ENCODE results near the gene PRR22.

PRR22 gene

DNA sequence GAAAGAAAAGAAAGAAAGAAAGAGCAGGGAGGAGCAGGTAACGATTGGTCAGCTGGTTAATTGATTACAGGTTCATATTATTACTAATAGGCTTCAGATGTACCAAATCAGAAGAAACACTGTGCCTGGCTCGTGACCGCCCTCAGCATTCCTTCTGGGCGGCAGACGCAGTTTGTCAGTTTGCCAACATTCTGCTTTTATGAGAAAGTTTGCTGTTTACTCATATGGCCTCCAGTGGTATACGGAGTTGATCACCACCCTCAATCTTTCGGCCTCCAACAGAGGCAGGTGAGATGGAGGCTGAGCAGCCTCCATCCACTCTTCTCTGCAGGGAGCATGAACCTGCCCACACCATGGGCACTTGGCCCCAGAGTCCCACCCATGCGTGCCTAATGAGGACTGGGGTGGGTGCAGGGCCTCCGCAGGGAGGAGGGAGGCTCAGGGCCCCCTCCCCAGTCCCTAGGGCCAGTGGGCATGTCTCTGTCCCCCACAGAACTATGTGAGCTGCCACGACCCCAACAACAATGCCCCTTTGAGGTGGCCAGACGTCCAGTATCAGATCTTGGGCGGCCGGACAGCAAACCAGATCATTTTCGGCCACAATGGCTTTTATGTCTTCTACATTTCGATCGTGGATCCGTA, 8.8 kb downstream of the PRR22 start:
- H3K79me1 ChIP-seq (ENCODE audit: low read depth, low read length) = no peaks in the 10 kb centered on the region
- H4K91ac ChIP-seq (ENCODE audit: low read depth, low read length, poor library complexity) = peak overlapping the region; percentile 53
- H3K9me3 ChIP-seq (replicated peaks in 1 of 2; ENCODE audit: control insufficient read depth in 2 of 2, insufficient read depth in 1 of 2, low read depth in 1 of 2, low read length in 2 of 2) = no peaks in the 10 kb centered on the region
- no peak for DNase-seq (ENCODE audit: low spot score)
- peak overlapping the region; percentile 81 for H2AK5ac ChIP-seq (ENCODE audit: low read depth, low read length)
- H3K23ac ChIP-seq (ENCODE audit: low read depth, low read length, poor library complexity) = no peak overlapping the region
- H3K14ac ChIP-seq (ENCODE audit: low read length) = peak overlapping the region; percentile 89
- H3K4me2 ChIP-seq (ENCODE audit: insufficient read depth, low read length, poor library complexity, severe bottlenecking) = no peak overlapping the region
- H3K9ac ChIP-seq (ENCODE audit: low read depth, low read length, poor library complexity) = no peak overlapping the region
- H3K18ac ChIP-seq (ENCODE audit: low read length) = peak overlapping the region; percentile 71
- no peak overlapping the region for H2BK5ac ChIP-seq (ENCODE audit: low read length)
- H2BK12ac ChIP-seq (ENCODE audit: low read length) = peak overlapping the region; percentile 41
- H3K4me3 ChIP-seq (ENCODE audit: low read length in 2 of 2) = no peak overlapping the region
- no peak overlapping the region for H3K27ac ChIP-seq (replicated peaks; ENCODE audit: low read length)
- H3K36me3 ChIP-seq (replicated peaks in 1 of 2; ENCODE audit: control insufficient read depth in 2 of 2, insufficient read depth in 2 of 2, low read length in 2 of 2) = no peaks in the 10 kb centered on the region
- H2BK120ac ChIP-seq (ENCODE audit: low read depth, low read length) = no peak overlapping the region
- no CpG with 5 or more reads among the region's 17 CpGs for WGBS, 2 donors (ENCODE audit: extremely low coverage in 2 of 2, insufficient read length in 2 of 2, insufficient replicate concordance in 1 of 2)
- peak overlapping the region; percentile 58 for H2BK15ac ChIP-seq (ENCODE audit: low read length)
- no peak overlapping the region for H3K4ac ChIP-seq (ENCODE audit: low read length)
- no peaks in the 10 kb centered on the region for H3K27me3 ChIP-seq (ENCODE audit: control insufficient read depth in 3 of 3, insufficient read depth in 3 of 3, low read depth in 1 of 3, low read length in 3 of 3)
- no peaks in the 10 kb centered on the region for H3K4me1 ChIP-seq (ENCODE audit: control insufficient read depth in 2 of 2, insufficient read depth in 1 of 2, low read depth in 1 of 2, low read length in 2 of 2)
- H2AFZ ChIP-seq (ENCODE audit: low read length) = peak overlapping the region; percentile 53
- peak overlapping the region; percentile 17 for H4K8ac ChIP-seq (ENCODE audit: low read depth, low read length)

GRCh38 chr19:5774921-5775320, 9.6 kb downstream of the PRR22 start:
- Histone ChIP-seq H3K4me3 (ENCODE audit: low read length in 2 of 2) (no peak overlapping the region), H3K18ac (ENCODE audit: low read length) (no peak overlapping the region), H2BK5ac (ENCODE audit: low read length) (no peak overlapping the region), H2BK12ac (ENCODE audit: low read length) (no peak overlapping the region), H3K27ac (replicated peaks; ENCODE audit: low read length) (no peak overlapping the region), H4K91ac (ENCODE audit: low read depth, low read length, poor library complexity) (no peak overlapping the region), H3K23ac (ENCODE audit: low read depth, low read length, poor library complexity) (no peak overlapping the region), H3K27me3 (ENCODE audit: control insufficient read depth in 3 of 3, insufficient read depth in 3 of 3, low read depth in 1 of 3, low read length in 3 of 3) (no peaks in the 10 kb centered on the region), H2AK5ac (ENCODE audit: low read depth, low read length) (no peak overlapping the region), H4K8ac (ENCODE audit: low read depth, low read length) (no peak overlapping the region), H3K9ac (ENCODE audit: low read depth, low read length, poor library complexity) (no peak overlapping the region), H3K36me3 (replicated peaks in 1 of 2; ENCODE audit: control insufficient read depth in 2 of 2, insufficient read depth in 2 of 2, low read length in 2 of 2) (no peaks in the 10 kb centered on the region), H3K4ac (ENCODE audit: low read length) (no peak overlapping the region), H3K9me3 (replicated peaks in 1 of 2; ENCODE audit: control insufficient read depth in 2 of 2, insufficient read depth in 1 of 2, low read depth in 1 of 2, low read length in 2 of 2) (no peaks in the 10 kb centered on the region), H3K14ac (ENCODE audit: low read length) (no peak overlapping the region), H2BK120ac (ENCODE audit: low read depth, low read length) (peak overlapping the region; percentile 41), H3K4me1 (ENCODE audit: control insufficient read depth in 2 of 2, insufficient read depth in 1 of 2, low read depth in 1 of 2, low read length in 2 of 2) (no peaks in the 10 kb centered on the region), H3K4me2 (ENCODE audit: insufficient read depth, low read length, poor library complexity, severe bottlenecking) (no peak overlapping the region), H2BK15ac (ENCODE audit: low read length) (no peak overlapping the region), H2AFZ (ENCODE audit: low read length) (peak overlapping the region; percentile 49), H3K79me1 (ENCODE audit: low read depth, low read length) (no peaks in the 10 kb centered on the region)
- WGBS, 2 donors (ENCODE audit: extremely low coverage in 2 of 2, insufficient read length in 2 of 2, insufficient replicate concordance in 1 of 2) = no CpG with 5 or more reads among the region's 8 CpGs
- no peak for DNase-seq (ENCODE audit: low spot score)

DNA sequence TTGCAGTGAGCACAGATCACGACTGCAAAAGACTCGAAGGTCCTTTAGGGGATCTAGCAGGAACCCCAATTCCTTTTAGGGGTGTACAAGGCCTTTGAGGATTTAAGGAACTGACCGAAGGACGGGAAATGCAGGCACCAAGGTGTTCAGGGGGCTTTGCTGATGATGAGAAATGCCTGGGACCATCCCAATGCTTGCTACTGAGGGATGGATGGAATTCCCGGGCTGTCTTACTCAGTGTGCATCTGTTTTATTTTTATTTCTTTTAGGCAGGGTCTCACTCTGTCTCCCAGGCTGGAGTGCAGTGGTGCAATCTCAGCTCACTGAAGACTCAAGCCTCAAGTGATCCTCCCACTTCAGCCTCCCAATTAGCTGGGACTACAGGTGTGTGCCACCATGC, 11.3 kb downstream of the PRR22 start:
- H3K4me2 ChIP-seq (ENCODE audit: insufficient read depth, low read length, poor library complexity, severe bottlenecking) = no peak overlapping the region
- no peak overlapping the region for H2BK120ac ChIP-seq (ENCODE audit: low read depth, low read length)
- H3K9ac ChIP-seq (ENCODE audit: low read depth, low read length, poor library complexity) = no peak overlapping the region
- DNase-seq (ENCODE audit: low spot score) = no peak
- WGBS, 2 donors (ENCODE audit: extremely low coverage in 2 of 2, insufficient read length in 2 of 2, insufficient replicate concordance in 1 of 2) = no CpG with 5 or more reads among the region's 5 CpGs
- H3K27ac ChIP-seq (replicated peaks; ENCODE audit: low read length) = no peak overlapping the region
- H3K4me3 ChIP-seq (ENCODE audit: low read length in 2 of 2) = no peak overlapping the region
- peak overlapping the region; percentile 46 for H2AFZ ChIP-seq (ENCODE audit: low read length)
- no peak overlapping the region for H2BK15ac ChIP-seq (ENCODE audit: low read length)
- H3K4ac ChIP-seq (ENCODE audit: low read length) = no peak overlapping the region
- peak overlapping the region; percentile 71 for H2BK5ac ChIP-seq (ENCODE audit: low read length)
- no peak overlapping the region for H3K18ac ChIP-seq (ENCODE audit: low read length)
- H3K79me1 ChIP-seq (ENCODE audit: low read depth, low read length) = no peaks in the 10 kb centered on the region
- H2AK5ac ChIP-seq (ENCODE audit: low read depth, low read length) = no peak overlapping the region
- H3K4me1 ChIP-seq (ENCODE audit: control insufficient read depth in 2 of 2, insufficient read depth in 1 of 2, low read depth in 1 of 2, low read length in 2 of 2) = no peaks in the 10 kb centered on the region
- H2BK12ac ChIP-seq (ENCODE audit: low read length) = no peak overlapping the region
- H3K23ac ChIP-seq (ENCODE audit: low read depth, low read length, poor library complexity) = no peak overlapping the region
- no peak overlapping the region for H3K14ac ChIP-seq (ENCODE audit: low read length)
- no peak overlapping the region for H4K91ac ChIP-seq (ENCODE audit: low read depth, low read length, poor library complexity)
- no peaks in the 10 kb centered on the region for H3K9me3 ChIP-seq (replicated peaks in 1 of 2; ENCODE audit: control insufficient read depth in 2 of 2, insufficient read depth in 1 of 2, low read depth in 1 of 2, low read length in 2 of 2)
- no peaks in the 10 kb centered on the region for H3K27me3 ChIP-seq (ENCODE audit: control insufficient read depth in 3 of 3, insufficient read depth in 3 of 3, low read depth in 1 of 3, low read length in 3 of 3)
- no peaks in the 10 kb centered on the region for H3K36me3 ChIP-seq (replicated peaks in 1 of 2; ENCODE audit: control insufficient read depth in 2 of 2, insufficient read depth in 2 of 2, low read length in 2 of 2)
- no peak overlapping the region for H4K8ac ChIP-seq (ENCODE audit: low read depth, low read length)

DNA sequence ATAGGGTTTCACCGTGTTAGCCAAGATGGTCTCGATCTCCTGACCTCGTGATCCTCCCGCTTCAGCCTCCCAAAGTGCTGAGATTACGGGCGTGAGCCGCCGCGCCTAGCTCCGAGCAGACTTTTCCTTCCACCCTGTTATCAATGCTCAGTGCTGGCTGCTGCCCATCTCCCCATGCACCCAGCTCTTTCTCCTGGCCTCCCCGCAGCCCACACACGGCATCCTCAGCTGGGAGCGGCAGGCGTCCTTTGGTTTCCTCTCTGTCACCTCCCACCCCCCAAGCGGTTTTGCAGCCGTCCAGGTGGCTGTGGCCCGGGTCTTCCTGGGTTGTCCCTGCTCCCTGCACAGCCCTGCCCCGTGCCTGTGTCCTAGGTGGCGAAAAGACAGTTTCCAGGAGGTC, 12.1 kb downstream of the PRR22 start:
- H3K18ac ChIP-seq (ENCODE audit: low read length) = peak overlapping the region; percentile 57
- peak overlapping the region; percentile 84 for H2AK5ac ChIP-seq (ENCODE audit: low read depth, low read length)
- peak overlapping the region; percentile 75 for H2BK15ac ChIP-seq (ENCODE audit: low read length)
- no CpG with 5 or more reads among the region's 19 CpGs for WGBS, 2 donors (ENCODE audit: extremely low coverage in 2 of 2, insufficient read length in 2 of 2, insufficient replicate concordance in 1 of 2)
- H3K4me1 ChIP-seq (ENCODE audit: control insufficient read depth in 2 of 2, insufficient read depth in 1 of 2, low read depth in 1 of 2, low read length in 2 of 2) = no peaks in the 10 kb centered on the region
- H2BK12ac ChIP-seq (ENCODE audit: low read length) = peak overlapping the region; percentile 73
- H2BK5ac ChIP-seq (ENCODE audit: low read length) = peak overlapping the region; percentile 71
- no peaks in the 10 kb centered on the region for H3K9me3 ChIP-seq (replicated peaks in 1 of 2; ENCODE audit: control insufficient read depth in 2 of 2, insufficient read depth in 1 of 2, low read depth in 1 of 2, low read length in 2 of 2)
- H3K14ac ChIP-seq (ENCODE audit: low read length) = peak overlapping the region; percentile 82
- H4K8ac ChIP-seq (ENCODE audit: low read depth, low read length) = peak overlapping the region; percentile 96
- peak overlapping the region; percentile 11 for H3K4ac ChIP-seq (ENCODE audit: low read length)
- no peak overlapping the region for H3K27ac ChIP-seq (replicated peaks; ENCODE audit: low read length)
- H3K4me3 ChIP-seq (ENCODE audit: low read length in 2 of 2) = no peak overlapping the region
- H3K79me1 ChIP-seq (ENCODE audit: low read depth, low read length) = no peaks in the 10 kb centered on the region
- H2BK120ac ChIP-seq (ENCODE audit: low read depth, low read length) = no peak overlapping the region
- no peak for DNase-seq (ENCODE audit: low spot score)
- no peaks in the 10 kb centered on the region for H3K27me3 ChIP-seq (ENCODE audit: control insufficient read depth in 3 of 3, insufficient read depth in 3 of 3, low read depth in 1 of 3, low read length in 3 of 3)
- peak overlapping the region; percentile 53 for H4K91ac ChIP-seq (ENCODE audit: low read depth, low read length, poor library complexity)
- no peaks in the 10 kb centered on the region for H3K36me3 ChIP-seq (replicated peaks in 1 of 2; ENCODE audit: control insufficient read depth in 2 of 2, insufficient read depth in 2 of 2, low read length in 2 of 2)
- no peak overlapping the region for H3K4me2 ChIP-seq (ENCODE audit: insufficient read depth, low read length, poor library complexity, severe bottlenecking)
- peak overlapping the region; percentile 46 for H2AFZ ChIP-seq (ENCODE audit: low read length)
- H3K23ac ChIP-seq (ENCODE audit: low read depth, low read length, poor library complexity) = no peak overlapping the region
- H3K9ac ChIP-seq (ENCODE audit: low read depth, low read length, poor library complexity) = no peak overlapping the region
